Activated T-cell treated with anti-CD3 and anti-CD28 coated beads for 24 hours (primary cell): ENCODE data around the gene KDM4D.
"Not testable (repeated sequence)": the region's sequence is repeated elsewhere in the genome, so short reads cannot be mapped to it uniquely, and the experiment has no call there.

ENCODE experiments used
- DNase-seq: peaks from one replicate; pipeline ENCODE4 v3.0.0-alpha.2; 2020; ENCODE audit warnings: low read depth

The KDM4D gene

DNA sequence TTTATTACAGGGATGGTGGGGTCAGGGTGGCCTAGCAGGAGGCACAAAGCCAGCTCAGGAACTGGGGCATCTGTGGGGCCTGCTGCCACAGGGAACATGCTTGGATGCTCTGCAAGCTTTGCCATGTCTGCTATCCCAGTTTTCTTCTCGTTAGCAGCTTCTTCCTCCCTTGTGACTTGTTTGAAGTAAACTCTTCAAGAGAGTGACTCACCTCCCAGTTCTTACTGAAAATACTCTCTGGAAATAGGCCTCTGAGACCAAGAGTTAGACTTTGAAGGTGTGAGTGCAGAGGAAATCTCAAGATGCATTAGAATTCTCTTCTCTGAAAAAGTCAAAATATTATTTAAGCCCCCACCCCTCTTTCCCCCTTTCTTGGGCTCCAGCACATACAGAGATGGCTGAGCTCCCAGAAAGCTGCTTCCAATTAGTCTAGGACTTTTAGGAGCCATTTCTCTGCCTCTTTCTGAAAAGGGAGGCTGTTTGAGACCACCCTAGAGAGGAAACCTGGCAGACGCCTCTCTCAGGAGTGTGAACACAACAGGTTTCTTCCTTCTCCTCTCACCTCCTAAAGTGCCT, 15.3 kb upstream of the KDM4D start:
- DNase-seq = no peak

- no peak for DNase-seq
These were observed 14.3 kb upstream of the KDM4D start for GRCh38 chr11:94959179-94959578.

GRCh38 chr11:94960488-94960887, 13.0 kb upstream of the KDM4D start:
- no peak for DNase-seq

GRCh38 chr11:94961255-94961654, 12.3 kb upstream of the KDM4D start:
- no peak for DNase-seq

GRCh38 chr11:94964934-94965333, 8.6 kb upstream of the KDM4D start:
- DNase-seq = no peak

GRCh38 chr11:94968334-94968958, 5.1 kb upstream of the KDM4D start:
- DNase-seq = no peak

GRCh38 chr11:94972700-94973098, 810 bp upstream of the KDM4D start:
- no peak for DNase-seq

DNA sequence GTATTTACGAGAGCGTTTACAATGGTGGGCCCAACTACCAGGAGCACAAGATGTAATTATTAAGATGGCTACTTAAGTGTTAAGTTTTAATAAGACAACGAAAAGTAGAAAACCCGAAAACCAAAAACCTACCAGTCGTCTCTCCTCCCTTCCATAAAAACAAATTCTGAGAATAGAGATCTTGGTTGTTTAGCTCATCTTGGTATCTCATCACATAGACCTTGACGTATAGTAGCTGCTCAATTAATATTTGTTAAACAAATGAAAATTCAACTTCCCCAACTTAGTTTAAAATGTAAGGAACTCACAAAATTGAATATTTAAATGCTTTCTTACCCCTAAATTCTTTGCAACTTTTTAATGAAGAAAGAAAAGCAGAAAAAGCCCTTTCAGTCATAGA, 669 bp downstream of the KDM4D start:
- DNase-seq = no peak

GRCh38 chr11:94975599-94975998, 2.1 kb downstream of the KDM4D start:
- no peak for DNase-seq

- DNase-seq = no peak
These were observed 13.9 kb downstream of the KDM4D start for GRCh38 chr11:94987378-94987777.

DNA sequence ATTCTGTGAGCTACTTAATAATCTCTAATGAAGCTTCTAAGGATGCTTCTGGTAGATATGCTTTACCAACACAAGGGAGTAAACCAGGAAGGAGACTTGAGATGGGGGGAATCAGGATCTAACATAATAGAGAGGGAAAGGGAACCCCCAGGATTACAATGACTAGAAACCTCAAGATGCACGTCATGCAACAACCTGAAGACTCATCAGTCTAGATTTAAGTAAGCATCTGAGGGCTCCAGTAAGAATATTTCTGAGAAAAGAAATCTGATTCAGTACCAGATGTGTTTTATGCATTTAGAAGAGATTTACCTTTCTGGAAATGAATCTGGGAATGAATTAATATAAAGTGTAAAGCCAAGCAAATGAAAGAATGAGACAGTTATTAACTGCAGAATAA, 15.2 kb downstream of the KDM4D start:
- no peak for DNase-seq

DNA sequence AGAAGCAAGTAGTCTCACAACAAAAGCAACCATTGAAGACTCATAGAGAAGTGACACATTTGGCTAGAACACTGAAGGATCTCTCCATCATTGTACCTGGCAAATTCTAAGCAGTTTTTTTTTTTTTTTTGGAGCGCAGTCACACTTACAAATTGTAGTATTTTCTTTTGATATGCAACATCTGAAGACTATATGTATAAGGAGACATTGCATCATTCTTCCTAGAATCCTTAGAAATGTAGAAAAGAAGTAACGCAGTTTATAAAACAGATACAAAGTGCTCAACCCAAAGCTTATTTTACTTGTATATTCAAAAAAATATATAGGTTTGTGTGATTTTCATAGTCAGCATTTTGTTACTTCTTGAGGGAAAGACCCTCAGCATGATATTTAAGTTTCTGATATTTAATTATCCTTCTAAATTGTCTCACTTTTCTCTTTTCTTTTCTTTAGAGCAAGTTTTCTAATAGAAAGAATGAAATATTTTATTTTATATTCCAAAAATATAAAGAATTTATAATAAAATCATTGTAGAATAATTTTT, 20.0 kb downstream of the KDM4D start:
- no peak for DNase-seq

- no peak for DNase-seq
These were observed 23.9 kb downstream of the KDM4D start for GRCh38 chr11:94997437-94997836.

DNA sequence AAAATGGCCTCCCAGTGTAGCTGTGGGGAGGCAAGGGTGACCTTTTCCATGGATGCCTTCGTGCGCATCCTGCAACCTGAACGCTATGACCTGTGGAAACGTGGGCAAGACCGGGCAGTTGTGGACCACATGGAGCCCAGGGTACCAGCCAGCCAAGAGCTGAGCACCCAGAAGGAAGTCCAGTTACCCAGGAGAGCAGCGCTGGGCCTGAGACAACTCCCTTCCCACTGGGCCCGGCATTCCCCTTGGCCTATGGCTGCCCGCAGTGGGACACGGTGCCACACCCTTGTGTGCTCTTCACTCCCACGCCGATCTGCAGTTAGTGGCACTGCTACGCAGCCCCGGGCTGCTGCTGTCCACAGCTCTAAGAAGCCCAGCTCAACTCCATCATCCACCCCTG, 24.8 kb downstream of the KDM4D start:
- no peak for DNase-seq

- no peak for DNase-seq
These were observed 30.2 kb downstream of the KDM4D start for GRCh38 chr11:95003716-95004115.

DNA sequence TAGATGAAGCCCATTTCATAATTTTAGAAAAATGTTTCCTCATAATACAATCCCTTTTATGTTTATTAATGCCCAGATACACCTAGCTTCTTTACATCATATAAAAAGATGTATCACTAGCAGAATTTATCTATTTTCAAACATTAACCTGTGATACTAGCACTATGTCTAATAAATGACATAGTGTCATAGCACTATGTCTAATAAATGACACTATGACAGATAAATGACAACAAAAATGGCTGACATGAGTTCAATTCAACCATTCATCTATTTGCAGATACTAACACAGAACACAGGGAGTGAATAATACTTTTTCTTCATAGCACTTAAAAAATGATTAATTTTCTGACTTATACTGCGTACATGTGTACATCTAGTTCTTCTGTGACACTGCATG, 32.1 kb downstream of the KDM4D start:
- DNase-seq = no peak

DNA sequence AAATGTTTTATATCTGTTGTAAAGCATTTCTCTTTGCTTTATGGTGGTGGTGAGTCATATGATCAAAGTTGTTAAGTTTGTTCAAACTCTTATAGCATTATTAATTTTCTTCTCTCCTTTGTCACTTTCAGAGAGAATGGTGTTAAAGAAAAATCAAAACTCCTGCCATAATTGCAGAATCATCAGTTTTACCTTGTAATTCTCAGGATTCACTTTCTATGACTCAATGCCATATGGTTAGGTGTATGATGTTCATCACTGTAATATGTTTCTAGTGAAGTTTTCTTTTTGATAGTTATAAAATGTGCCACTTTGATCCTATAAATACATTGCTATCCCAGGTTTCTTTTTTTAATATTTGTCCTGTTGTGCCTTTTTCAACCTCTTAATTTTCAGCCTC, 37.9 kb downstream of the KDM4D start:
- no peak for DNase-seq

DNA sequence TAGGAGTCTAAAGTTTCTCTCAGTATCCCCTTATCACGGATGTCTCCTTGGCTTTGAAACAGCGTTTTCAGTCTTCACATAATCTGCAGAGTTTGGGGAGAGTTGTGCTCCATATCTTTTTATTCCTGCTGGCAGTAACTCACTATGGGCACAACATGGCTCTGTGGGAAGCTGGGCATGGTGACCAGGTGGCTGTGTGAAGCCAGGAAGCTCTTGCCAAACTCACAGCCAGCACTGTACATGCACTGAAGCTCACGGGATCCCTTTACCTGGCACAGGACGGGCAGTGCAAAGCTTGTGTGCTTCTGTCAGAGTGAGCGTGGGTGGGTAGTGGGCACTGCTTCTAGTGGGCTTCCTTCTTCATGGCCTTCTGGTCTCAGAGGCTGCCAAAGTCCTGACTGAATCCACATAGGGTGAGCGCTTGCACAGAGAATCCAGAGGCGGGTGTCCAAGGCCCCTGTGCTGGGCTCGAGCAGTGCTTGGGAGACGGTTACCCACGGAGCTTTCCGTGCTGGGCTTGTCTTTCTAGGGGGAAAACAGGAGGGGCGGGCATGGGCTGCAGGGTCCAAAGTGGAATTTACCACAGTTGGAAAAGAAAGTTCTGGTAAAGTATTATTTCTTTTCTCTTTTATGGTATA, 40.8 kb downstream of the KDM4D start:
- DNase-seq = no peak

DNA sequence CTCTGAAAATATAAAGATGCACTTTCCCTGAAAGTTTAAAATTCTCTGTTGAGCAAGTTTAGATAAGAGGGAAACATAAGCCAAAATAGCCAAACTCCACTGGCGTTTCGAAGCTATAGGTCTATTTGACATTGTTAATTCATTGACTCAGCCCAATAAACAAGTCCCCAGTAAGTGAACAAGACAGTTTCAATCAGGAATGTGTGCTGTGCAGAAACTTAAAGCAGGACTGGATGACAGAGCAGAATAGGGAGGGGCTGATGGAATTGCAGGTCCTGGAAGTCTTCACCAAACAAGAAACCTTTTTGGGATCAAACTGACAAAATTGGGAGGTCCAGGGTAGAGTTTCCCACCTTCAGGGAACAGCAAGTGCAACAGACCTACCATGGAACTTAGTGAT, 42.6 kb downstream of the KDM4D start:
- DNase-seq = no peak

- DNase-seq = not testable (repeated sequence)
These were observed 48.0 kb downstream of the KDM4D start for GRCh38 chr11:95021468-95021867.

- DNase-seq = no peak
These were observed 51.4 kb downstream of the KDM4D start, which contains the start of gene KDM4E for GRCh38 chr11:95024958-95025357. Gene KDM4E, plus strand, starts transcription at chr11:95025258. Its CDS starts 300 bp downstream, at chr11:95025558.

- DNase-seq = not testable (repeated sequence)
These were observed 52.1 kb downstream of the KDM4D start for GRCh38 chr11:95025594-95025993.

DNA sequence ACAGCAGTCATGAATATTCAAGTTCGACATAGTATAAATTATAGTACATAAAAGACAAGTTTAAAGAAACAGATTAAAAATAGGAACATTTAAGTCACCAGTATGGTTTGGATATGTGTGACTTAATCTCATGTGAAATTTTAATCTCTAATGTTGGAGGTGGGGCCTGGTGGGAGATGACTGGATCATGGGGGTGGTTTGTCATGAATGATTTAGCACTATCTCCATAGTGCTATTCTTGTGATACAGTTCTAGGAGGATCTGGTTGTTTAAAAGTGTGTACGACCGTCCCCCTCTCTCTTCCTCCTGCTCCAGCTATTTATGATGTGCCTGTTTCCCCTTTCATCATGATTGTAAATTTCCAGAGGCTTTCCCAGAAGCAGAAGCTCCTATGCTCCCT, 54.8 kb downstream of the KDM4D start:
- DNase-seq = no peak
